GM19395 (cell line): ENCODE results near the gene LPCAT1.
"Not testable (repeated sequence)": the region's sequence is repeated elsewhere in the genome, so short reads cannot be mapped to it uniquely, and the experiment has no call there.

ENCODE experiments used
- ATAC-seq: cut with Tn5 transposase; IDR thresholded peaks from one replicate; pipeline ENCODE4 v1.9.1; 2021; ENCODE audit warnings: mild to moderate bottlenecking, moderate library complexity; ENCODE audit not compliant: unreplicated experiment

The LPCAT1 gene

DNA sequence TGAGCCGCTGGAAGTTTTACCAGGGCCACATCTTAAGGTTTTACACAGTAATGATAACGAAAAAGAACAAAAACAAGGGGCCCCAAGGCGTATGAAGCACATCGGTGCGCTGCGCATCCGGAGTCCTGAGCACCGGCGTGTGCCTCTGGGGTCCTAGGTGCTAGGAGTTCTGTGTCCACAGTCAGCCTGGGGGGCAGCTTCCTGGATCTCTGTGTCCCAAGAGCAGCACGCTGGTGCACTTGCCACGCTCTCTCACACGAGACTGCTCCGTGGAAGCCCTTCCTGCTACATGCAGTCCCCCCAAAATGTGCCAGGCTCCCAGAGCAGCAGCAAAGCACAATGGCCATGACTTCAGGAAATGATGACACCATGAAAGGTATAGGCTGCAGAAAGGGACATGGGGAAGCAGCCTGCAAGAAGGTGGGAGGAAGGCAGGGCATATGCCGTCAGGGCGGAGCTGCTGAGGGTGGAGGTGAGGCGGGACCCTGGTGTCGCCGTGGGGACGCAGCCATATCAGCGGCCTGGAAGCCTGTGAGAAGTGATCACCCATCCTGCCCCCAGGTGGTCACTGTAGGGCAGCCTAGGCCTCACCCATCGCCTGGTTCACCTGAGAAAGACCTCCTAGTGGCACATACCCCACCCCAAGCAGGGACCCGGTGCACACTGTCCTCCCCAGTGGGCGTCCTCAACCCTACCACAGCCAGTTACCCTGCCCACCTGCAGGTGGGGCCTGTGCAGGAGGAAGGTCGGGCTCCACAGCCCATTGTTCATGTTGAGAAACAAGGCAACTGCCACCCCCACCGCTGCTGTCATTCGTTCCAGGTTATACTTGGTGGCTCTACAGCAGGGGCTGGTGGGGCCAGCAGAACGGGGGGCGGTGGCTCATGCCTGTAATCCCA lies 54.9 kb downstream of the LPCAT1 start:
- ATAC-seq: no peak

- no peak for ATAC-seq
These were observed 55.5 kb downstream of the LPCAT1 start for GRCh38 chr5:1468247-1468612.

GRCh38 chr5:1467341-1468246 lies 56.2 kb downstream of the LPCAT1 start:
- ATAC-seq: no peak

DNA sequence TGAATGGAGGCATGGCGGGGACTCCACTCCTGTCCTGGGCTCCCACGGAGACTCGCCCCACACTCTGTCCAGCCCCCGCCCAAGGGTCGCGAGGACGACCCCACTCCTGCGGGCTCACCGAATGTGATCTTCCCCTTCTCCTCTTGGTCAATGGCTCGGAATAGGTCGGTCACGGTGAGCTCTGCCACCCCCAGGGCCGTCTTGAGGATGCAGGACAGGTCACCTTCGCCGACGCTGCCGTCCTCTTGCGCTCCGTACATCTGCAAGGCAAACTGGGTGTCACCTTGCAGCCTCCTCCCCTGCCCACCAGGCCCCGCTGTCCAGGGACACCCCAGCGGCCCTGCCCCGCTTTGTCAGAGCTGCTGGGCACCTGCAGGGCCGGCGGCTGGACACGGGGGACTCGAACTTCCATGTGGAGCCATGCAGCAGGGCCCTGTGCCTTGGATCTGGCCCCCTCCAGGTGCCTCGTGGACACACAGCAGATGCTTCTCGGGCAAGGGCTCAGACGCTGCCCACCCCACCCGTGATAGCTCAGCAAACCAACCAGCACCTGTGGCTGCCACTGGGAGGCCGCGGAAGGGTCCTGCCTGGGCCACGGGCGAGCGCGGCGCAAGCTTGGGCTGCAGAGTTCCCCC lies 57.0 kb downstream of the LPCAT1 start:
- ATAC-seq: no peak

DNA sequence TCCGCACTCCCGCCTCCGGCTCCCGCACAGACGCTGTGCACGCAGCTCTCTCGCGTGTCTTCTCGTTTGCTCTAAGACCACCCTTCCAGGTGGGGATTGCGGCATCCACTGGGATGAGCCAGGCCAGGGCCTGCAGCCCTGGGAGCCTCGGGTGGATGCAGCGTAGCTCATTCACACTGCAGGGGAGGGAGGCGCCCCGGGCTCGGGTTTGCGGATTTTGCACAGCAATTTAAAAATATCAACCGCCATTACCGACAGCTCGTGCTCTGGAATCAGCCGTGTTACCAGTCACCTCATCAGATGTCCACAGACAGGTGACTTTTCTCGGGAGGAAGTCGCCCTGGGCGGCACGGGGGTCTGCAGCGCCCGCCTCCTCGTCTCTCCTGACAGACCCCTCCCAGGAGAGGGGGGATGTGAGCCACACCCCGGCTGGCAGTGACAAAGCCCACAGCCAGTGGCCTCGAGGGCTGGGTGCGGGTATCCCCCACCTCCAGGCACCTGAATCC lies 57.7 kb downstream of the LPCAT1 start:
- ATAC-seq: no peak

- ATAC-seq: no peak
These were observed 58.6 kb downstream of the LPCAT1 start for GRCh38 chr5:1465117-1465516.

GRCh38 chr5:1464511-1464910 lies 59.2 kb downstream of the LPCAT1 start:
- ATAC-seq: no peak

GRCh38 chr5:1464096-1464446 lies 59.7 kb downstream of the LPCAT1 start:
- ATAC-seq: no peak

GRCh38 chr5:1463326-1464095 lies 60.2 kb downstream of the LPCAT1 start:
- ATAC-seq: no peak

DNA sequence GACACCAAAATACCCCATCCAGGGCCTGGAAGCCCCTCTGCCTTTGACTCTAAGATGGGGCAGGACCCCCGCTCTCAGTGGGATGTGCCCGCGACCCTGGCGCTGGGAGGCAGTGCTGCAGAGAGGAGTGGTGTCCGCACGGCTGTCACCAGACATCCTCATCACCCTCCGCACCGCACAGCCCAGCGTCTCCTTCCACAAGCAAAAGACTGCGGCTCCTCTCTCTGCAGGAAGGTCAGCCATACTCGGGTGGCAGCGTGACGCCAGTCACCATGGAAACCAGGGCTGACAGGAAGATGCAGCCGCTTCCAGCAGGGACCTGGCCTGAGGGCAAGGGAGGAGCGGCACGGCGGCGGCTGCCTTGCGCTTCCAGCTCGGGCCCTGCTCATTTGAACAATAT lies 61.4 kb downstream of the LPCAT1 start:
- ATAC-seq: no peak

GRCh38 chr5:1461396-1461795 lies 62.4 kb downstream of the LPCAT1 start:
- no peak for ATAC-seq

DNA sequence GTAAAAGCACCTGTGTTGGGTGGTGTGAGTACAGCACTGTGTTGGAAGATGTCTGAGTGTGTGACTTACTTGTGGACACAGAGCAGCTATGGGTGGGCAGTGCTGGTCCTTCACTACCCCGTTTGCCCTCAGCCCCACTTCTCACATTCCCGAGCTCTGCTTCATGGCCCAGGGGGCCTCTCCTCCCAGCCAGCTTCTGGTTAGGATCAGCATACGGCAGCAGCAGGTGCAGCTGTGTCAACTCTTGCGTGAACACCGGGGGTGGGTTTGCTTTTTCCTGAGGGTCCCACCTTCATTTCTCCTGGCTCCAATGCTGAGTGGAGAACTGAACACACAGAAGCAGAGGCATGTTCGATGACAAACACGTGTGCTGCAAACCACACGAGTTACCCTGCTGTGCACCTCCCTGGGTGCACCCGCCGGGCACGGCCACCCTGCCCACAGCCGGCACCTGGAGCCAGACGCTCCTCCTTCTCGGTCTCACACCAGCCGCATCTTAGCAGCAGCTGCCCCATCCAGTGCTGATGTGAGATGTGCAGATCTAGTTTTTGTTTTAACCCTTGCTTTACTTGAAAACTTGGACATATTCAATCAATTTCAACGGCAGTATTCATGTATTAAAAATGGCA lies 63.6 kb downstream of the LPCAT1 start:
- no peak for ATAC-seq

- ATAC-seq: not testable (repeated sequence)
These were observed 64.3 kb downstream of the LPCAT1 start for GRCh38 chr5:1459435-1459834.

DNA sequence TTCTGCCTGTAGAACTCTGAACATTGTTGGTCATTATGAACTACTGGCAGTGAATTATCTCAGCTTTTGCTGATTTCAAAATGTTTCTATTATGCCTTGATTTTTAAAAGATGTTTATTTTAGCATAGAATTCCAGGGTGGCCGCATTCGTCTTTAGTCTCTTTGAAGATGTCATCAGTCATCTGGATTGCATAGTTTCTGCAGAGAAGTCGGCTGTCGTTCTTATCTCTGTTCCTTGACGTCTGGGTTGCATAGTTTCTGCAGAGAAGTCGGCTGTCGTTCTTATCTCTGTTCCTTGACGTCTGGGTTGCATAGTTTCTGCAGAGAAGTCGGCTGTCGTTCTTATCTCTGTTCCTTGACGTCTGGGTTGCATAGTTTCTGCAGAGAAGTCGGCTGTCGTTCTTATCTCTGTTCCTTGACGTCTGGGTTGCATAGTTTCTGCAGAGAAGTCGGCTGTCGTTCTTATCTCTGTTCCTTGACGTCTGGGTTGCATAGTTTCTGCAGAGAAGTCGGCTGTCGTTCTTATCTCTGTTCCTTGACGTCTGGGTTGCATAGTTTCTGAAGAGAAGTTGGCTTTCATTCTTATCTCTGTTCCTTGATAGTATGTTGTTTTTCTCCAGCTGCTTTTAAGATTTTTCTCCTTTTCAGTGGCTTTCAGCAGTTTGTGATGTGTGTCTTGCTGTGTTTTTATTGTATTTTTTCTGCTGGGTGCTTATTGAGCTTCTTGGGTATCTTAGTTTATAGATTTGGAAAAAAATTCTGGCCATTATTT lies 67.5 kb downstream of the LPCAT1 start:
- not testable (repeated sequence) for ATAC-seq

- no peak for ATAC-seq
These were observed 70.1 kb downstream of the LPCAT1 start for GRCh38 chr5:1453613-1454012.

DNA sequence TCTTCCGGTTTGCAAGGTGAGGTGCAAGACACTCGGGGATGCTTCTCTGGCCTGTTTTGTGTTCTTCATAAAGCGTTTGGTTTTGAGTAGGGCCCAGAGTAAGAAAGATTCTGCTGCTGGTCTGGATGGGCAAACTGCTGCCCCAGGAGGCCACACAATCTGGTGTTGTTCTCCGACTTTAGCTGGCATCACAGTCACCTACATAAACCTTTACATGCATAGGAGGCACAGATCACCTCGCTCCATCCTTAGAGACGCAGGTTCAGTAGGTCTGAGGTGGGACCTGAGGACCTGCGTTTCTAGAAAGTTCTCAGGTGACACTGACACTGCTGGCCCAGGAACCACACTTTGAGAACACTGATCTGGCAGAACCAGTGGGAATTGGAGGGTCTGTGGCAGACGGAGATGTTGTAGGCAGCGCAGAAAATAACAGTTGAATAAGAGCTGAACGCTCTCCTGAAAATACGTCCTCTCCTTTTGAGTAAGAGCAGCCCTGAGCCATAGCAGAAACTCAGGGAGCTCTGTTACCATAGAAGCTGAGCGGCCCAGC lies 74.6 kb downstream of the LPCAT1 start:
- no peak for ATAC-seq

DNA sequence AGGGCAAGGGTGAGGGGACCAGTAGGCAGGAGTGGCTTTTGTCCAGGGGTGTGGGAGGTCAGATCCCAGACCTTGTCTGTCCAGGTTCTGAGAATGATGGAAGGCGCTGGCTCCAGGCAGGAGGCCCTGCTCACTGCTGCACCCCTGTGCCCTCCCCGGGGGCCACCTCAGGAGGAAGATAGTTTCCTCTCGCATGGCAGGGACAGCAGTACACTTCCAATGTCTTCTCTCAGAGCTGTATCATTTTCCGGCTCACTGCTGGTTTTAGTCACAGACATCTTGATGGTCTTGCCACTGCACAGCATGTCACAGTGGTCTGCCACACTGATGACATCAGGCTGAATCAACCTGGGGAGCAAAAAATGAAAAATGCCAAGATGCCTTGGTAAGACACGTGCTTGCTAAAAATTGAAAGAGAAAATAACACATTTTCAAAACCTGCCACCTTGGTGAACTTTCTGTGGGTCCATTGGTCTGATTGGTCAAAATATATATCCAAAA lies 75.2 kb downstream of the LPCAT1 start:
- no peak for ATAC-seq

DNA sequence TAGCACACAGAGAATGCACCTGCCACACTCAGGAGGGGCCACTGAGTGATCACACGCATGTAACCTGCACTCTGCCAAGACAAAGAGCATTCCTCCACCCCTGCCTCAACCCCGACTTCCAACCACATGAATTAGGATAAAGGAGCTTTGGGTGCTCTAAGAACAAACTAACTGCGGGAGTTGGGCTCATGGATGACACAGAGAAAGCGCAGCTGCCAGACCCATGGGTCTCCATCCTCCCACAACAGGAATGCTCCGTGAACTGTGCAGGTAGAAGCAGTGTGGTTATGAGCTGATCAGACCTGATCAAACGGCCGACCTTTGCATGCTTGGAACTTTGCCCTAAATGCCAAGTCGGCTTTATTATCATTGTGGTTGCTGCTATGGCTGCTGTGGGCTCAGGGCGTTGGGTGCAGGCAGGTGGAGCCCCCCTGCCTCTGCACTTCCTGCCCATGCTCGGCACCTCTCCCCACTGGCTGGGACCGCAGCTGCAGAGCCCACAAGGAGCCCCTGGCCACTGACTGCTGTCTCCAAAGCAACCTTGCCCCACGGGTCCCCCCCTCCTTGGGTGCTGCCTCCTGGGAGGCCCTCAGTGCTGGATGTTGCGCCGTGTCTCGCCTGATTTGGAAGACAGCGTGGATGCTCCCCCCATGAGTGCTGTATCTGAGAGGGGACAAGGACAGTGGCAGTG lies 75.9 kb downstream of the LPCAT1 start:
- ATAC-seq: no peak
